ENCODE measurements around the gene PDYN. TPM values are rescaled to one million over a fixed set of nuclear protein-coding genes. Genes with fewer than 3 reads are reported as not detected.

PDYN gene
- not detected for total RNA-seq (2013)
- not detected for polyA plus RNA-seq
- not detected in 2 replicates for polyA minus RNA-seq
- total RNA-seq, result 0 to 1.5 (median 0) reads per million in 11 experiments

GRCh38 chr20:1993986-1994385 lies at the start of gene PDYN:
PDYN (minus strand) TSS chr20:1994058; CDS start chr20:1983084, 10,974 bp downstream.
- H3K27me3 Mint-ChIP-seq (ENCODE audit: low read depth in 3 of 3), result peaks cover 57 to 67% (median 60%) of the 10 kb centered on the region in 3 donors
- H3K27ac Mint-ChIP-seq, result peak within 1 kb of the TSS in 1 of 7 donors; percentile 3
- H3K36me3 ChIP-seq (replicated peaks in 1 of 2; ENCODE audit: control insufficient read depth in 1 of 2, insufficient read depth in 2 of 2, low read length in 2 of 2), result no peaks in the 10 kb centered on the region
- H3K4me1 ChIP-seq (ENCODE audit: control insufficient read depth in 1 of 2, insufficient read depth in 2 of 2, low read length in 2 of 2), result no peaks in the 10 kb centered on the region
- intact Hi-C loops (cut with micrococcal nuclease), result no loop called here
- H3K4me2 ChIP-seq (replicated peaks; ENCODE audit: extremely low read depth, low read length, poor library complexity, severe bottlenecking), result no peak within 1 kb of the TSS
- no peak within 1 kb of the TSS for H3K27ac ChIP-seq (ENCODE audit: low read depth in 1 of 2, low read length in 2 of 2)
- H3K36me3 Mint-ChIP-seq, result no peaks in the 10 kb centered on the region
- H3K9me3 Mint-ChIP-seq, result peaks cover 0 to 2% (median 0%) of the 10 kb centered on the region in 7 donors
- H3K27me3 ChIP-seq (ENCODE audit: control insufficient read depth in 2 of 2, insufficient read depth in 2 of 2, low read length in 2 of 2), result peaks cover 10 to 63% of the 10 kb centered on the region in 2 donors
- H3K4me1 Mint-ChIP-seq, result no peaks in the 10 kb centered on the region
- no peak within 1 kb of the TSS for H3K9ac ChIP-seq (ENCODE audit: insufficient read depth, low read length, poor library complexity, severe bottlenecking)
- WGBS (ENCODE audit: insufficient coverage), result 25% methylated on average over 8 of the region's 9 CpGs
- no peak for TF ChIP-seq CTCF (IDR thresholded peaks at IDR 0.05)
- H3K4me3 ChIP-seq (replicated peaks in 1 of 3; ENCODE audit: low read depth in 2 of 3, low read length in 3 of 3), result no peak within 1 kb of the TSS
- H3K9me3 ChIP-seq (replicated peaks in 1 of 2; ENCODE audit: control insufficient read depth in 1 of 2, insufficient read depth in 1 of 2, low read length in 2 of 2), result no peaks in the 10 kb centered on the region
- H4K20me1 ChIP-seq (ENCODE audit: insufficient read depth, low read length), result no peaks in the 10 kb centered on the region
- peak within 1 kb of the TSS in 1 of 2 donors; percentile 49 for H3K4me3 Mint-ChIP-seq
- DNase-seq, result no peak
- no peaks in the 10 kb centered on the region for H3K79me2 ChIP-seq (ENCODE audit: insufficient read depth, low read length)
- no peak within 1 kb of the TSS for H2AFZ ChIP-seq (ENCODE audit: insufficient read depth, low read depth, low read length, poor library complexity, severe bottlenecking)

- no peaks in the 10 kb centered on the region for H3K4me1 ChIP-seq (ENCODE audit: control insufficient read depth in 1 of 2, insufficient read depth in 2 of 2, low read length in 2 of 2)
- no peaks in the 10 kb centered on the region for H3K36me3 ChIP-seq (replicated peaks in 1 of 2; ENCODE audit: control insufficient read depth in 1 of 2, insufficient read depth in 2 of 2, low read length in 2 of 2)
- Mint-ChIP-seq H3K4me1 (no peaks in the 10 kb centered on the region), H3K27ac (no peak overlapping the region), H3K4me3 (no peak overlapping the region), H3K9me3 (no peaks in the 10 kb centered on the region), H3K27me3 (ENCODE audit: low read depth in 3 of 3) (peaks cover 20 to 25% (median 22%) of the 10 kb centered on the region in 3 donors), H3K36me3 (no peaks in the 10 kb centered on the region)
- H2AFZ ChIP-seq (ENCODE audit: insufficient read depth, low read depth, low read length, poor library complexity, severe bottlenecking), result no peak overlapping the region
- no peak overlapping the region for H3K27ac ChIP-seq (ENCODE audit: low read depth in 1 of 2, low read length in 2 of 2)
- intact Hi-C loops (cut with micrococcal nuclease), result no loop called here
- no peak overlapping the region for H3K4me3 ChIP-seq (replicated peaks in 1 of 3; ENCODE audit: low read depth in 2 of 3, low read length in 3 of 3)
- DNase-seq, result no peak
- H3K79me2 ChIP-seq (ENCODE audit: insufficient read depth, low read length), result no peaks in the 10 kb centered on the region
- H3K9ac ChIP-seq (ENCODE audit: insufficient read depth, low read length, poor library complexity, severe bottlenecking), result no peak overlapping the region
- H3K9me3 ChIP-seq (replicated peaks in 1 of 2; ENCODE audit: control insufficient read depth in 1 of 2, insufficient read depth in 1 of 2, low read length in 2 of 2), result no peaks in the 10 kb centered on the region
- no peak overlapping the region for H3K4me2 ChIP-seq (replicated peaks; ENCODE audit: extremely low read depth, low read length, poor library complexity, severe bottlenecking)
- no peaks in the 10 kb centered on the region for H4K20me1 ChIP-seq (ENCODE audit: insufficient read depth, low read length)
- no peak for TF ChIP-seq CTCF (IDR thresholded peaks at IDR 0.05)
- peaks cover 8 to 10% of the 10 kb centered on the region in 2 donors for H3K27me3 ChIP-seq (ENCODE audit: control insufficient read depth in 2 of 2, insufficient read depth in 2 of 2, low read length in 2 of 2)
- 93% methylated on average over 2 of the region's 6 CpGs for WGBS (ENCODE audit: insufficient coverage)
Observed at GRCh38 chr20:2042400-2042799, 48.5 kb upstream of the PDYN start.
